GM18505 (cell line): ENCODE measurements around the gene PIK3CD.
A peak's percentile ranks its signal among the peaks of the same experiment; 100 is the strongest.

Experiments
- ATAC-seq: cut with Tn5 transposase; IDR thresholded peaks from one replicate; pipeline ENCODE4 v1.9.1; 2021; ENCODE audit not compliant: unreplicated experiment
- POLR2A ChIP-seq: IDR thresholded peaks from 4 replicates; pipeline ENCODE4 v1.6.1; 2011; ENCODE audit warnings: borderline replicate concordance; ENCODE audit not compliant: insufficient read depth, insufficient read length; ENCODE audit errors: extremely low read depth

PIK3CD gene

DNA sequence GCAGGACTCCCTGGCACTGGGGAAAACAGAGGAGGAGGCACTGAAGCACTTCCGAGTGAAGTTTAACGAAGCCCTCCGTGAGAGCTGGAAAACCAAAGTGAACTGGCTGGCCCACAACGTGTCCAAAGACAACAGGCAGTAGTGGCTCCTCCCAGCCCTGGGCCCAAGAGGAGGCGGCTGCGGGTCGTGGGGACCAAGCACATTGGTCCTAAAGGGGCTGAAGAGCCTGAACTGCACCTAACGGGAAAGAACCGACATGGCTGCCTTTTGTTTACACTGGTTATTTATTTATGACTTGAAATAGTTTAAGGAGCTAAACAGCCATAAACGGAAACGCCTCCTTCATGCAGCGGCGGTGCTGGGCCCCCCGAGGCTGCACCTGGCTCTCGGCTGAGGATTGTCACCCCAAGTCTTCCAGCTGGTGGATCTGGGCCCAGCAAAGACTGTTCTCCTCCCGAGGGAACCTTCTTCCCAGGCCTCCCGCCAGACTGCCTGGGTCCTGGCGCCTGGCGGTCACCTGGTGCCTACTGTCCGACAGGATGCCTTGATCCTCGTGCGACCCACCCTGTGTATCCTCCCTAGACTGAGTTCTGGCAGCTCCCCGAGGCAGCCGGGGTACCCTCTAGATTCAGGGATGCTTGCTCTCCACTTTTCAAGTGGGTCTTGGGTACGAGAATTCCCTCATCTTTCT lies 75.5 kb downstream of the PIK3CD start:
- no peak for TF ChIP-seq POLR2A
- ATAC-seq, result no peak

- peak; percentile 10 for TF ChIP-seq POLR2A
- no peak for ATAC-seq
Observed at GRCh38 chr1:9728451-9729295, 77.1 kb downstream of the PIK3CD start.

DNA sequence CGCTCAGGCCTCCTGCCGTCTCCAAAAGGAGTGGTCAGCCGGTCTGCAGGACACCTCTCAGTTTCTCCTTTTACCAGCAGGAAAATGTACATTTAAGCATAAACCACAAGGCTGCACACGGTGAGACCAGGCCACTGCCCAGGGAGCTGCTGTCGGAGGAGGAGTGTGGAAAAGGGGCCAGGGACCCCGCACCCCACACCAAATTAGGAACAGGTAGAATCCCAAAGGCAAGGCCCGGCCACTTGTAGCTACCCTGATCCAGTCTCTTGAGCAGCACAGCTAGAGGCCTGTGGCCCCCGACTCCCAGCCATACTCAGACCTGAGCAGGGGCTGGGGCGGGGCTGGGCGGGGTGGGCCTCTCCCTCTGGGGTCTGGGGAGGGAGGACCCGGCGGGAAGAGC lies 78.0 kb downstream of the PIK3CD start:
- no peak for ATAC-seq
- no peak for TF ChIP-seq POLR2A

DNA sequence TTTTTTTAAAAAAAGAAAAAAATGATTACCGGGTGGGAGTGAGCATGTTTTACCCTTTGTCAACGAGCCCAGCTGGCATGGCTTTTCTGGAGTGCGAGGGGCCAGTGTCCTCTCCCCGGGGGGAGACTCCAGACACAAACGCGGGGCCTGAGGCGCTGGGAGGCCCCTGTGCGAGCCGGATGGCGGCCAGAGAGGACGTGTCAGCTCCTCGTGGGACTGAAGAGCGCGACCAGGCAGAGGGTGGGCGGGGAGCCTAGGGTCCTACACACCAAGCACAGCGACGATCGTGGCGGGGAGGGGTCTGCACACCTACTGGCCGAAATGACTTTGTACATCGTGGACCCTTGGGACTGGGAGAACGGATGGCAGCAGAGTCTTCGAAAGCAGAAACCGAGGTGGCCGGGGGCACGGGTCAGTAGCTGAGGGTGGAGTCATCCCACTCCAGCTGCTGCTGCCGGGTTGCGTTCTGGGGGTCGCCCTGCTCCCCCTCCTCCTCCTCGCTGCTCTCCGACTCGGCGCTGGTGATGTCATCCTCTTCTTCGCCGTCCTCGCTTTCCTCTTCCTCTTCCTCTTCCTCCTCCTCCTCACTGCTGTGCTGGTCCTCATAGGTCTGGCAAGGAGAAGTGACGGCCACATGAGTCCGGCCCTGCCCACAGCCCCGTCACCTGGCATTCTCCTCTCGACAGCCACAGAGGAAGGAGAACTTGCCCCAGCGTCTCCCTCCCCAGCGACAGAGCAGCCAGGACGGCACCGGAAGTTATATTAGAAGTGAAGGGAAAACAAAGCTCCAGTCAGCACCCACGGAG lies 78.8 kb downstream of the PIK3CD start:
- no peak for TF ChIP-seq POLR2A
- ATAC-seq, result no peak

DNA sequence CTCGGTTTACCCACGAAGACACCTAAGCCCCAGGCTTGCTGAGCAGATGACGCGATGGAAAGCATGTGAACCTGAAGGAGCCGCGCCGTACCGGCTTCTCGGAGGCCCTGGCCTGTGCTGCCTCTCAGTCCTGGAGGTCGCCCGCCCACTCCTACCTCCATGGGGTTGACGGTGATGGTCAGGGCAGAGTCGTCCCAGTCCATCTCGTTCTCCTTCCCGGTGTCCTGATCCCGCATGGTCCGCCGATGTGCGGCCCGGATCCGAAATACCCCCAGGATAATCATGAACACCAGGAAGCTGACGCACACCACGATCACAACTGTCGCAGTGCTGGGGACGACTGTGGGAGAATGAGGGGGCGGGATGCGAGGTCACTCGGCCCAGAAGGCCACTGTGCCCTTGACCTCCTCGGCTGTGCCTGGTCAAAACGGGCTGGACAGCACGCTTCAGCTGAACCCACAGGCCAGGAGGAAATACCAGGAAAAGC lies 79.6 kb downstream of the PIK3CD start:
- ATAC-seq, result no peak

GRCh38 chr1:9731561-9731960 lies 80.0 kb downstream of the PIK3CD start:
- TF ChIP-seq POLR2A, result no peak
- no peak for ATAC-seq

More for the DNA sequence above, 79.6 kb downstream of the PIK3CD start:
- TF ChIP-seq POLR2A, result no peak

DNA sequence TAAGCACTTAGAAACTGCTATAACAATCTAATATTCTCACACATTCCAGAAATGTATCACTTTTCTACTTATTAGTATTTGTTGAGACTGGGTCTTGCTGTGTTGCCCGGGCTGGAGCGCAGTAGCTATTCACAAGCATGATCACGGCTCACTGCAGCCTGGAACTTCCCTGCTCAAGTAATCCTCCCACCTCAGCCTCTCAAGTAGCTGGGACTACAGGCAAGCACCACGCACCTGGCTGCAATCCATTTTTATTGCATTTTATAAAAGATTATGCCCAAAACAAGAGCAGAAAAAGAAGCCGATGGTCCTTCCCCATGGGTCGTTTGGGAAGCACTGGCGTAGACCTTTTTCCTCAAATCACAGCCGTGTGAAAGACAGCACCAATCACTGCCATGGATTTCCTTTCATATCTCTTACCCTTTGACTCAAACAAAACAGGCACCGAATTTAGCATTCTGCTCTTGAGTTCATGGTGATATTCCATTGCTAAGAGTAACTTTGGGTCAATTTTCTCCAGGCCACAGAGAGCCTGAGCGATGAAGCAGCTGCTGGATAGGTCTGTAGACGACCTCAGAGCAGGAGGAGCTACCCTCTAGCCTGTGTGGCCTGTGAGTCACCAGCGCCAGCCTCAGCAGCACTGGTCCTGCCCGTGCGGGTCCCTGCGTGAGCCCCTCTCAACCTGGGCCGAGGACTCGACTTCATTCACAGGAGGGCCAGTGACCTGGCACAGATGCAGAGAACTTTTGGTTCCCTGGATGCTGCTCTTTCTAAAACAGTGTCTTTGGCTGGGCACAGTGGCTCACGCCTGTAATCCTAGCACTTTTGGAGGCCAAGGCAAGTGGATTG lies 80.8 kb downstream of the PIK3CD start:
- no peak for TF ChIP-seq POLR2A

DNA sequence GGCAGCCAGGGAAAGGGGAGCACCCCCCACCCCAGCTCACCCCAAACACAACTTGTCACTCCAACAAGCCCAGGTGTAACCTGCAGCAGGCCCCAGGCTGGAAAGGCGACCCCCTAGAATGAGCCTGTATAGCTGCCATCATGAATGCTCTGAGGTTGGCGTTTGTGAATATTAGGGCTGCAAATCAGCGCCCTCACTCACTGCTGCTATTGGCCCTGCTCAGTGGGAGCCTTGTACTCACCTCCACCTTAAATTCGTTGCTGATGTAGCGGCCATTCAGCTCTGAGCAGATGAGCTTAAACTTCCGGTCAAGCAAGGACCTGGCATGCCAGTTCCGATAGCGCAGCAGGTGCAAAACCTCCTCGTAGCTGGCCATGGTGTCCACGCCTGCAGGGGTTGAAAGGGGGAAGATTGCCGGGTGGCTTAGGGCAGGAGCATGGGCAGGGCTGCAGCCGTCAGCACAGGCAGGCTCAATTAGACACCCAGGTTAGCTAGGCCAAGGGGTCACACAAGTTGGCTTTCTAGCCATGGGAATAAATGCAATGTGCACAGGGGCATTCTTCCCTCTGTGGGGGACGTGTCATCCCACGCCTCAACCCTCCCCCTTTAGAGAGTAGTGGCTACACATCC lies 81.7 kb downstream of the PIK3CD start:
- ATAC-seq, result no peak
- TF ChIP-seq POLR2A, result peak; percentile 39

More for the DNA sequence above, 80.8 kb downstream of the PIK3CD start:
- no peak for ATAC-seq

GRCh38 chr1:9735800-9736199 lies 84.3 kb downstream of the PIK3CD start:
- ATAC-seq, result no peak
- TF ChIP-seq POLR2A, result no peak

DNA sequence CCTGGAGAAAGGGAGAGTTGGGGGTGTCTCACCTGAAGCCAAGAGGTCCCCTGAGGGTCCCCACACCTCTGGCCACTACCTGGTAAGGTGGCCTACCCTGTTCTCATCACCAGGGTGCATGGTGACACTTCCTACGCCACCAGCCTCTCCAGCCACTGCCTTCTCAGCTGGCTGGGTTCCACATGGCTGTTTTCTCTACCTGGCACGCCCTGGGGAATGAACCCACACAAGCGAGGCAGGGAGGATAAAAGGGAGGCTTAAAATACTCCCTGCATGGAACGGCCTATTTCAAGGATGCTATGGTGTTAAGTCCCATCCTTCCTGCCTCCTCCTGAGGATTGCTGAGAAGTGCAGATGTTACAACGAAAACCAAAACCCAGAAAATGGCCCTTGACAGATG lies 84.7 kb downstream of the PIK3CD start:
- no peak for ATAC-seq
- TF ChIP-seq POLR2A, result no peak

DNA sequence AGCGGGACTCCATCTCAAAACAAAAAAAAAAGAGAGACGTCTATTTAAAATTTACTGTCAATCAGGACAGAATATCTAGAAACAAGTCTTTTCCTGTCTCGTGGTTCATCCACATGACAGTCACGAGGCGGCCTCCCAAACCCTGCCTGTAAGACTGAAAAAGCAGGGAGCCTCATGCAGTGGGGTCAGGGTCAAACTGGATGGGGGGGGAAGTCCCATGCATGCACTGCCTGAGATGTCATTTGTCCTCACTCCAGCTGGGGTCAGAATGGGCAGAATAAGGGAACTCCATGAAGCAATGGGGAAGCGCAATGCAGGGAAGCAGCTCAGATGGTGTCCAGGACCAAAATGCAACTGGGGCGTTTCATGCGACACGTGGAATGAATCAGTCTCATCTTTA lies 85.5 kb downstream of the PIK3CD start:
- TF ChIP-seq POLR2A, result no peak
- ATAC-seq, result no peak

DNA sequence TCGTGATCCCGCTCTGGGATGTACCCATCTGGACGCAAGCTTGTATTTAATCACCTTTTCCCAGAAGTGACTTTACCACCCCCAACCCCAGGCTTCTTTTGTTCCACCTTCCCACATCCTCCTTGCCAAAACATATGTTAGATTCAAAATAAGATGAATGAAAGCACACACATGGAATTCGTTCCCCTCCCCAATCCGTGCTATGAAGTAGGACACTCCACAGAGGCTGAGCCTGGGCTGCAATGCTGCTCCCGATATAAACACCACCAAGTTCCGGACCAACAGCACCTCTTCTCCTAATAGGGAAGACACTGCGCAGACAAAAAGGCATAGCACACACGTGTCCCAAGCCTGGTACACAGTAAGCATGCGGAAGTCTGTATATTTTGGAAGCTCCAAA lies 86.1 kb downstream of the PIK3CD start:
- TF ChIP-seq POLR2A, result no peak
- ATAC-seq, result no peak
